HepG2 (cell line): ENCODE measurements around the gene GP1BA. TPM values are rescaled to one million over a fixed set of nuclear protein-coding genes. Genes with fewer than 3 reads are reported as not detected.

Experiments
- ARID3A ChIP-seq: IDR thresholded peaks from 2 replicates; pipeline ENCODE4 v1.6.1; 2012; ENCODE audit warnings: low read depth, low read length, improper control_type of control experiment
- ELF1 ChIP-seq: sonication (generic); formaldehyde crosslinking; IDR thresholded peaks from 2 replicates; pipeline ENCODE4 v1.4.0; 2020; ENCODE audit warnings: missing genetic modification reagents
- MEIS2 ChIP-seq: sonication (generic); formaldehyde crosslinking; IDR thresholded peaks from 2 replicates; pipeline ENCODE4 v1.9.0; 2021; ENCODE audit warnings: mild to moderate bottlenecking, missing genetic modification reagents
- MIXL1 ChIP-seq: IDR thresholded peaks from 2 replicates; pipeline ENCODE4 v1.6.1; 2016
- RFX1 ChIP-seq: fragments of 450-650 bp; IDR thresholded peaks from 2 replicates; pipeline ENCODE4 v1.6.1; 2017
- ZNF251 ChIP-seq: sonication (generic); formaldehyde crosslinking; IDR thresholded peaks from 2 replicates; pipeline ENCODE4 v1.9.0; 2021; ENCODE audit warnings: mild to moderate bottlenecking, missing genetic modification reagents
- ZNF276 ChIP-seq: sonication (generic); formaldehyde crosslinking; IDR thresholded peaks from 2 replicates; pipeline ENCODE4 v1.4.0; 2020; ENCODE audit warnings: mild to moderate bottlenecking, low read depth, missing genetic modification reagents
- ZNF430 ChIP-seq: sonication (generic); formaldehyde crosslinking; IDR thresholded peaks from 2 replicates; pipeline ENCODE4 v1.9.0; 2021; ENCODE audit warnings: mild to moderate bottlenecking, missing genetic modification reagents
- ZNF501 ChIP-seq: sonication (generic); formaldehyde crosslinking; IDR thresholded peaks from 2 replicates; pipeline ENCODE4 v1.5.1; 2020; ENCODE audit warnings: mild to moderate bottlenecking, moderate library complexity, missing genetic modification reagents
- ZNF629 ChIP-seq: sonication (generic); formaldehyde crosslinking; conservative IDR thresholded peaks from 2 replicates; pipeline ENCODE4 v1.5.0; 2020; ENCODE audit warnings: missing genetic modification reagents
- ZNF720 ChIP-seq: sonication (generic); formaldehyde crosslinking; IDR thresholded peaks from 2 replicates; pipeline ENCODE4 v1.4.0; 2020; ENCODE audit warnings: missing genetic modification reagents
- ZNF800 ChIP-seq: sonication (generic); formaldehyde crosslinking; IDR thresholded peaks from 2 replicates; pipeline ENCODE4 v1.4.0; 2020; ENCODE audit warnings: missing genetic modification reagents
- ZSCAN21 ChIP-seq: sonication (generic); formaldehyde crosslinking; IDR thresholded peaks from 2 replicates; pipeline ENCODE4 v1.8.0; 2022; ENCODE audit warnings: mild to moderate bottlenecking, missing genetic modification reagents, moderate library complexity, borderline replicate concordance
- polyA plus RNA-seq, 8 experiments: library from polyadenylated mRNA; depleted of rRNA in 3 of 8; stranded (reverse) in 7 of 8; unstranded in 1 of 8; fragments of >200 nt; fragmentation: Illumina TruSeq in 4 of 8; extraction: Trizol in 4 of 8; gene quantifications; 2 replicates each; pipeline versions ENCODE4 v1.2.1 to v1.2.3, GENCODE V29; 2011 to 2016; ENCODE audit warnings: low read depth in 4 of 8, missing spikeins in 1 of 8, mixed read lengths in 1 of 8; ENCODE audit not compliant: insufficient read depth in 1 of 8
- total RNA-seq, 5 experiments: library from RNA; depleted of rRNA; stranded (reverse); fragments of >200 nt; fragmentation: Illumina TruSeq; extraction: Trizol; gene quantifications; 2 replicates each; pipeline ENCODE4 v1.2.3, GENCODE V29; 2016; ENCODE audit warnings: low read depth in 1 of 5
- TF ChIP-seq, protein P1 (sequence below): sonication (generic); formaldehyde crosslinking; IDR thresholded peaks from 2 replicates; pipeline ENCODE4 v1.4.0; 2020; ENCODE audit warnings: missing genetic modification reagents
- TF ChIP-seq, protein P2 (sequence below): sonication (generic); formaldehyde crosslinking; IDR thresholded peaks from 2 replicates; pipeline ENCODE4 v1.4.0; 2020; ENCODE audit warnings: missing genetic modification reagents, borderline replicate concordance
- TF ChIP-seq, protein P3 (sequence below): sonication (generic); formaldehyde crosslinking; IDR thresholded peaks from 2 replicates; pipeline ENCODE4 v1.9.0; 2021; ENCODE audit warnings: missing genetic modification reagents, borderline replicate concordance

The GP1BA gene
- total and polyA plus RNA-seq, 2 of the 13 experiments (the other 11 are each of a cell fraction or from before 2014, with no cell fraction given), result not detected

DNA sequence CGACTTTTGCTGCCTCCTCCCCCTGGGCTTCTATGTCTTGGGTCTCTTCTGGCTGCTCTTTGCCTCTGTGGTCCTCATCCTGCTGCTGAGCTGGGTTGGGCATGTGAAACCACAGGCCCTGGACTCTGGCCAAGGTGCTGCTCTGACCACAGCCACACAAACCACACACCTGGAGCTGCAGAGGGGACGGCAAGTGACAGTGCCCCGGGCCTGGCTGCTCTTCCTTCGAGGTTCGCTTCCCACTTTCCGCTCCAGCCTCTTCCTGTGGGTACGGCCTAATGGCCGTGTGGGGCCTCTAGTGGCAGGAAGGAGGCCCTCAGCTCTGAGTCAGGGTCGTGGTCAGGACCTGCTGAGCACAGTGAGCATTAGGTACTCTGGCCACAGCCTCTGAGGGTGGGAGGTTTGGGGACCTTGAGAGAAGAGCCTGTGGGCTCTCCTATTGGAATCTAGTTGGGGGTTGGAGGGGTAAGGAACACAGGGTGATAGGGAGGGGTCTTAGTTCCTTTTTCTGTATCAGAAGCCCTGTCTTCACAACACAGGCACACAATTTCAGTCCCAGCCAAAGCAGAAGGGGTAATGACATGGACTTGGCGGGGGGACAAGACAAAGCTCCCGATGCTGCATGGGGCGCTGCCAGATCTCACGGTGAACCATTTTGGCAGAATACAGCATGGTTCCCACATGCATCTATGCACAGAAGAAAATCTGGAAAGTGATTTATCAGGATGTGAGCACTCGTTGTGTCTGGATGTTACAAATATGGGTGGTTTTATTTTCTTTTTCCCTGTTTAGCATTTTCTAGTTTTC lies 2.3 kb downstream of the GP1BA start (continued):
- TF ChIP-seq, protein P1, sequence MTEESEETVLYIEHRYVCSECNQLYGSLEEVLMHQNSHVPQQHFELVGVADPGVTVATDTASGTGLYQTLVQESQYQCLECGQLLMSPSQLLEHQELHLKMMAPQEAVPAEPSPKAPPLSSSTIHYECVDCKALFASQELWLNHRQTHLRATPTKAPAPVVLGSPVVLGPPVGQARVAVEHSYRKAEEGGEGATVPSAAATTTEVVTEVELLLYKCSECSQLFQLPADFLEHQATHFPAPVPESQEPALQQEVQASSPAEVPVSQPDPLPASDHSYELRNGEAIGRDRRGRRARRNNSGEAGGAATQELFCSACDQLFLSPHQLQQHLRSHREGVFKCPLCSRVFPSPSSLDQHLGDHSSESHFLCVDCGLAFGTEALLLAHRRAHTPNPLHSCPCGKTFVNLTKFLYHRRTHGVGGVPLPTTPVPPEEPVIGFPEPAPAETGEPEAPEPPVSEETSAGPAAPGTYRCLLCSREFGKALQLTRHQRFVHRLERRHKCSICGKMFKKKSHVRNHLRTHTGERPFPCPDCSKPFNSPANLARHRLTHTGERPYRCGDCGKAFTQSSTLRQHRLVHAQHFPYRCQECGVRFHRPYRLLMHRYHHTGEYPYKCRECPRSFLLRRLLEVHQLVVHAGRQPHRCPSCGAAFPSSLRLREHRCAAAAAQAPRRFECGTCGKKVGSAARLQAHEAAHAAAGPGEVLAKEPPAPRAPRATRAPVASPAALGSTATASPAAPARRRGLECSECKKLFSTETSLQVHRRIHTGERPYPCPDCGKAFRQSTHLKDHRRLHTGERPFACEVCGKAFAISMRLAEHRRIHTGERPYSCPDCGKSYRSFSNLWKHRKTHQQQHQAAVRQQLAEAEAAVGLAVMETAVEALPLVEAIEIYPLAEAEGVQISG (CRISPR knock-in tag), result 0 out of 2 replicates have a peak, but pooled peaks have one; percentile 31
- TF ChIP-seq, protein P2, sequence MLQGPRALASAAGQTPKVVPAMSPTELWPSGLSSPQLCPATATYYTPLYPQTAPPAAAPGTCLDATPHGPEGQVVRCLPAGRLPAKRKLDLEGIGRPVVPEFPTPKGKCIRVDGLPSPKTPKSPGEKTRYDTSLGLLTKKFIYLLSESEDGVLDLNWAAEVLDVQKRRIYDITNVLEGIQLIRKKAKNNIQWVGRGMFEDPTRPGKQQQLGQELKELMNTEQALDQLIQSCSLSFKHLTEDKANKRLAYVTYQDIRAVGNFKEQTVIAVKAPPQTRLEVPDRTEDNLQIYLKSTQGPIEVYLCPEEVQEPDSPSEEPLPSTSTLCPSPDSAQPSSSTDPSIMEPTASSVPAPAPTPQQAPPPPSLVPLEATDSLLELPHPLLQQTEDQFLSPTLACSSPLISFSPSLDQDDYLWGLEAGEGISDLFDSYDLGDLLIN (CRISPR knock-in tag), result no peak
- TF ChIP-seq RFX1 (no peak), ZNF501 (CRISPR knock-in tag) (peak; percentile 70; the same call in 1 of the 2 replicates), ARID3A (no peak), MIXL1 (CRISPR knock-in tag) (peak; percentile 51; the same call in 1 of the 2 replicates), ZNF251 (CRISPR knock-in tag) (no peak), ZNF720 (no peak), ZNF800 (no peak), ZNF276 (CRISPR knock-in tag) (no peak), ELF1 (CRISPR knock-in tag) (peak; percentile 49; the same call in 1 of the 2 replicates), ZNF629 (no peak), ZNF430 (CRISPR knock-in tag) (peak; percentile 37; the same call in 1 of the 2 replicates), ZSCAN21 (0 out of 2 replicates have a peak, but pooled peaks have one; percentile 28), MEIS2 (no peak)
- TF ChIP-seq, protein P3, sequence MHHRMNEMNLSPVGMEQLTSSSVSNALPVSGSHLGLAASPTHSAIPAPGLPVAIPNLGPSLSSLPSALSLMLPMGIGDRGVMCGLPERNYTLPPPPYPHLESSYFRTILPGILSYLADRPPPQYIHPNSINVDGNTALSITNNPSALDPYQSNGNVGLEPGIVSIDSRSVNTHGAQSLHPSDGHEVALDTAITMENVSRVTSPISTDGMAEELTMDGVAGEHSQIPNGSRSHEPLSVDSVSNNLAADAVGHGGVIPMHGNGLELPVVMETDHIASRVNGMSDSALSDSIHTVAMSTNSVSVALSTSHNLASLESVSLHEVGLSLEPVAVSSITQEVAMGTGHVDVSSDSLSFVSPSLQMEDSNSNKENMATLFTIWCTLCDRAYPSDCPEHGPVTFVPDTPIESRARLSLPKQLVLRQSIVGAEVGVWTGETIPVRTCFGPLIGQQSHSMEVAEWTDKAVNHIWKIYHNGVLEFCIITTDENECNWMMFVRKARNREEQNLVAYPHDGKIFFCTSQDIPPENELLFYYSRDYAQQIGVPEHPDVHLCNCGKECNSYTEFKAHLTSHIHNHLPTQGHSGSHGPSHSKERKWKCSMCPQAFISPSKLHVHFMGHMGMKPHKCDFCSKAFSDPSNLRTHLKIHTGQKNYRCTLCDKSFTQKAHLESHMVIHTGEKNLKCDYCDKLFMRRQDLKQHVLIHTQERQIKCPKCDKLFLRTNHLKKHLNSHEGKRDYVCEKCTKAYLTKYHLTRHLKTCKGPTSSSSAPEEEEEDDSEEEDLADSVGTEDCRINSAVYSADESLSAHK (CRISPR knock-in tag), result no peak
